ENCODE measurements around the gene NEDD9. TPM values are rescaled to one million over a fixed set of nuclear protein-coding genes. Genes with fewer than 3 reads are reported as not detected.
A peak's percentile ranks its signal among the peaks of the same experiment; 100 is the strongest.

NEDD9 gene
- polyA plus RNA-seq, 1 donor (not counting 4 experiments of a cell fraction or from before 2014, with no cell fraction given), result 3.3 TPM

GRCh38 chr6:11222385-11223277 is 9.8 kb downstream of the NEDD9 start:
- DNase-seq (ENCODE audit: low read depth, low spot score) (no peak), FAIRE-seq (peak; percentile 58)
- Histone ChIP-seq H3K27me3 (ENCODE audit: control insufficient read depth, extremely low read depth, insufficient read depth, low read length) (no peaks in the 10 kb centered on the region), H3K4me3 (ENCODE audit: control insufficient read depth in 2 of 3, extremely low read depth in 1 of 3, insufficient read depth in 2 of 3, low read depth in 1 of 3, low read length in 3 of 3) (peak overlapping the region in 2 of 3 experiments; percentile 46 to 50), H3K9me3 (ENCODE audit: control insufficient read depth, low read depth, low read length) (no peaks in the 10 kb centered on the region), H3K9ac (ENCODE audit: control insufficient read depth, extremely low read depth, insufficient read depth, low read length) (peak overlapping the region; percentile 56), H3K4me2 (ENCODE audit: control insufficient read depth, extremely low read depth, insufficient read depth, low read depth, low read length) (peak overlapping the region; percentile 79), H3K27ac (ENCODE audit: control insufficient read depth, insufficient read depth, low read length) (peak overlapping the region; percentile 66), H3K36me3 (ENCODE audit: control insufficient read depth in 2 of 2, extremely low read depth in 1 of 2, insufficient read depth in 2 of 2, low read length in 2 of 2) (no peaks in the 10 kb centered on the region), H3K4me1 (ENCODE audit: control insufficient read depth, extremely low read depth, insufficient read depth, low read length) (peaks cover 32% of the 10 kb centered on the region), H2AFZ (ENCODE audit: control insufficient read depth, low read length) (peak overlapping the region; percentile 17), H3K79me2 (ENCODE audit: control insufficient read depth, insufficient read depth, low read length) (no peaks in the 10 kb centered on the region), H4K20me1 (ENCODE audit: control insufficient read depth, extremely low read depth, insufficient read depth, low read length) (no peaks in the 10 kb centered on the region), H3K9me1 (ENCODE audit: control insufficient read depth, extremely low read depth, insufficient read depth, low read length) (no peaks in the 10 kb centered on the region)
- no peak for TF ChIP-seq EZH2 (IDR thresholded peaks at IDR 0.05; ENCODE audit: low read length)
- no peak for TF ChIP-seq CTCF (optimal IDR thresholded peaks at IDR 0.05 in 1 of 3, IDR thresholded peaks at IDR 0.05 in 1 of 3, conservative IDR thresholded peaks at IDR 0.05 in 1 of 3; ENCODE audit: extremely low read depth in 1 of 3, insufficient read depth in 2 of 3, low read length in 3 of 3)
- dilution Hi-C loops (cut with MboI; ENCODE audit: extremely low pct_ligation_motif_present, low sequenced_read_pairs), result no loop called here

DNA sequence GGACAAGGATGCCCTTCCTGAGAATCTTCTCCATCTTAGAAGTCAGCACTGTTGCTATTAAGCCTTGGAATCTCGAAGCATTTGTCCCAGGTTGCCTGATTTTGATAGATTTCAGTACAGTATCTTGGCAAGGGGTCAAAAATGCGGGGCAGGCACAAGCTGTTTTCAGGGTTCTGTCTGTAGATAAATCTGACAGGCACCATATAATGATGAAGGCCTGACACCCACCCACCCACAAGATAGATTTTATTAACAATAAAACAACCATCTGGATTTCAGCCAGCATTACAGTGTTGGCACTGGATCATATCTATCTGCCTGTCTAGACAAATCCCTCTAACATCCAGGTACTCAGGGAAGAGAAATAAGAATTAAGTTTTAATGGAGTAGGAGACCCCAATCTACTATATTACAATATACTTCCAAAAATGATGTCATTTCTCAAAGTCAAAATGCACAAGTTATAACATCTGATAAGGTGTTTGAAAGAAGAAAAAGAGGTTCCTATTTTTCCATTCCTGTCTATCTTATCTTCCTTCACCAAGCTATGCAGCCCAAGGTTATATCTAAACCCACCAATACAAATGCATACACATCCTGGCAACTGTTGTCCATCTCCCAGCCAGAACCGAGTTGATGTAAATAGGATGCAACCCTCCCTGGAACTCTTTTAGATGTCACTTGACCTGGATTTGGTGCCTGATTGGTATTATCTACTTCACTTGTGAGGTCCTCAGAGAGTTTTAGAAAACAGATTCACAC is 10.7 kb downstream of the NEDD9 start:
- peak overlapping the region in 2 of 3 experiments; percentile 46 to 50 for H3K4me3 ChIP-seq (ENCODE audit: control insufficient read depth in 2 of 3, extremely low read depth in 1 of 3, insufficient read depth in 2 of 3, low read depth in 1 of 3, low read length in 3 of 3)
- H3K79me2 ChIP-seq (ENCODE audit: control insufficient read depth, insufficient read depth, low read length), result no peaks in the 10 kb centered on the region
- TF ChIP-seq EZH2 (IDR thresholded peaks at IDR 0.05; ENCODE audit: low read length), result no peak
- TF ChIP-seq CTCF (optimal IDR thresholded peaks at IDR 0.05 in 1 of 3, IDR thresholded peaks at IDR 0.05 in 1 of 3, conservative IDR thresholded peaks at IDR 0.05 in 1 of 3; ENCODE audit: extremely low read depth in 1 of 3, insufficient read depth in 2 of 3, low read length in 3 of 3), result no peak
- H3K4me1 ChIP-seq (ENCODE audit: control insufficient read depth, extremely low read depth, insufficient read depth, low read length), result peaks cover 32% of the 10 kb centered on the region
- DNase-seq (ENCODE audit: low read depth, low spot score) (no peak), FAIRE-seq (no peak)
- no peaks in the 10 kb centered on the region for H4K20me1 ChIP-seq (ENCODE audit: control insufficient read depth, extremely low read depth, insufficient read depth, low read length)
- H3K27me3 ChIP-seq (ENCODE audit: control insufficient read depth, extremely low read depth, insufficient read depth, low read length), result no peaks in the 10 kb centered on the region
- H3K9me3 ChIP-seq (ENCODE audit: control insufficient read depth, low read depth, low read length), result no peaks in the 10 kb centered on the region
- peak overlapping the region; percentile 17 for H2AFZ ChIP-seq (ENCODE audit: control insufficient read depth, low read length)
- H3K9ac ChIP-seq (ENCODE audit: control insufficient read depth, extremely low read depth, insufficient read depth, low read length), result peak overlapping the region; percentile 56
- H3K4me2 ChIP-seq (ENCODE audit: control insufficient read depth, extremely low read depth, insufficient read depth, low read depth, low read length), result peak overlapping the region; percentile 79
- H3K36me3 ChIP-seq (ENCODE audit: control insufficient read depth in 2 of 2, extremely low read depth in 1 of 2, insufficient read depth in 2 of 2, low read length in 2 of 2), result no peaks in the 10 kb centered on the region
- dilution Hi-C loops (cut with MboI; ENCODE audit: extremely low pct_ligation_motif_present, low sequenced_read_pairs), result no loop called here
- peak overlapping the region; percentile 66 for H3K27ac ChIP-seq (ENCODE audit: control insufficient read depth, insufficient read depth, low read length)
- H3K9me1 ChIP-seq (ENCODE audit: control insufficient read depth, extremely low read depth, insufficient read depth, low read length), result no peaks in the 10 kb centered on the region
